Amniotic epithelial cell (primary cell): ENCODE results near the gene ZNF428.
"Not testable (repeated sequence)": the region's sequence is repeated elsewhere in the genome, so short reads cannot be mapped to it uniquely, and the experiment has no call there.

Source experiments
- DNase-seq: peaks from one replicate; pipeline ENCODE4 v3.0.0-alpha.2; 2010; ENCODE audit warnings: low read depth

ZNF428 gene

DNA sequence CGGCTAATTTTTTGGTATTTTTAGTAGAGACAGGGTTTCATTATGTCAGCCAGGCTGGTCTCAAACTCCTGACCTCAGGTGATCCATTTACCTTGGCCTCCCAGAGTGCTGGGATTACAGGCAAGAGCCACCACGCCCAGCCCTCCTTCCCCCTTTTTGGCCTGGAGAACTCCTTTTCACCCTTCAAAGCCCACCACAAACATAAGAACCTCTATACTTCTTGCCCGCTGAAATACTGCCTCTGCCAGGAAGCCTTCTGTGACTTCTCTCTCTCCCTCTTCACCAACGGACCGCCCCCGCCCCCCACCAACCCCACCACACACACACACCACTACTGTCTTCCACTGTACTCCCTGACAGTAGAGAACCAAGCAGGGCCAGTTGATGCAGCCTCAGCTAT lies 2.5 kb downstream of the ZNF428 start:
- DNase-seq, result no peak

DNA sequence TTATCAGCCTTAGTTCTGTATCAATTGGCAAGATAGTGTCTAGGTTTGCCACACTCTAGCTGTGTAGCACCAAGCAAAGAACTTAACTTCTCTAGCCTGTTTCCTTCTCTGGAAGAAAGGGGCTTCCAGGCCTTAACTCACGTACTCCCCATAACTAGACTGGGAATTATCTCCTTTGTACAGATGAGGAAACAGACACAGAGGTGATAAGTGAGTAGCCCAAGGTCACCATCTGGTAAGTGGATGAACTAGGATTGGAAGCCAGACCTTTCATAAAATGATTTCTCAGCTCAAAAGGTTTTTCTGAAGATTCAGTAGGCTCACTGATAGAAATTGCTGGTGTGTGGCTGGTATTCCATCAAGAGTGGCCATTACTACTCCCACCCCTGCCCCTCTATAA lies 3.1 kb downstream of the ZNF428 start:
- no peak for DNase-seq

DNA sequence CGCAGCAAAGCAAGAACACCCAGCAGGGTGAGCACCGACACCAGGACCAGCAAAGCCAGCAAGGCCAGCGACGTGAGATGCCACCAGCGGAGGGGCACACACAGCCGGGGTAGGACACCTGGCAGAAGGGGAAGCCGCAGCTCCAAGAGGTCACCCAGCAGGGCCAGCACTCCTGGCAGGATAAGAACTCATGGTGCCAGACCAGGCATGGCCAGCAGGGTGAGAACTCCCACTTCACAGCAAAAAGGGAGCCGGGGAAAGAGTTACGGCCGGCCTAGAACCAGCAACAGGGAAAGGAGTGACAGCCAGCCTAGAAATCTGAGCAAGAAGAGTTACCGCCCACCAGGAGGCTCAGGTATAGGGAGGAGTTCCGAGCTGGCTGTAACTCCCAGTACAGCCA lies 7.1 kb downstream of the ZNF428 start:
- DNase-seq, result no peak

DNA sequence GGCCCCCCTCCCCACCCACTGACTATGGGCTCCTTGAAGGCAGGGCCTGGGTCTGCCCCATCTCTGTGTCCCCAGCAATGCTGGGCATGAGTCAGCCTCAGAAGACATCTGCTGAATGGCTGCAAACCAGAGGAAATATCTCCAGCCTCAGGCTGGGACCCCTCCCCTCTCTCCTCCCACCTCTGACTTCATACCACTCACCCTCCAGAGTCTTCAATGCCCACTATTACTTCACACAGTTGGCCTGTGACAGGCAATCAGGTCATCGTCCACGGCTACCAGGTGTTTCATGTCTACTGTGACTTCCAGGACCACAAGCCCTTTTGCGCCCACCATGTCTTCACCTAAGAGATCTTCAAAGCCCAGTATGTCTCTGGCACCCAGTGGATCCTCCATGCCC lies 7.6 kb downstream of the ZNF428 start, which contains the start of gene SRRM5:
TSS of gene SRRM5 (plus strand) at position 301 of the 400 bp plus-strand sequence. CDS start at position 335, 34 bp downstream.
- no peak for DNase-seq

DNA sequence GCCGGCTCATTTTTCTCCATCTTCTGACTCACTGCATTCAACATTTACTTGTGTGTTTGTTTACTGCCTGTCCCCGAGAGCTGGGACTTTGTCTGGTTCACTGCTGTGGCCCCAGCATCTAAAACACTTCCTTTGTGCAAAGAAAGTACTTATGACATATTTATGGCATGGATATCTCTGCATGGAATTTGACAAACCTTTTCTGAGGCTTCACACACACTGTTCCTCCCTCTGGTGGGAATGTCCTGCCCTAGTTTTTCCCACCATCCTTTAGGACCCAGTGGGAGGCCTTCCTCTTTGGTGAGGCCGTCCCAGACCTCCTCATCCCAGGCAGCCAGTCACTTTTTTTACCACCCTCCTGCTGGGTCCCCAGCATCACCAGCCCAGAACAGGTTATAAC lies 8.9 kb downstream of the ZNF428 start:
- peak; percentile 56 for DNase-seq

DNA sequence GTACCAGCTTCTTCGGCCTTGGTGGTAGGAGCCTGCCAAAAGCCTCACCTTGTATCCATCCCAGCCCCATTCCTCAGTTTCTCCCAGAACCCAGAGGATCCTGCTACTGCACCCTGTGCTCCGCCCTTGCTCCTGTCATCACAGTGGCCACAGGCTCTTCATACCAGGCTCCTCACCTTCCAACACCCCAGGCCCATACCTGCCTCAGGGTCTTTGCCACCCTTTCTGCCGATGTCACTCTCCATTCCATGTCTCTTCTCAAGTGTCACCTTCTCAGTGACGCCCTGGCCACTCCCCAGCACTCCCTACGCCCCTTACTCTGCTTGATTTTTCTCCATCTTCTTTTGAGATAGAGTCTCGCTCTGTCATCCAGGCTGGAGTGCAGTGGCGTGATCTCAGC lies 9.6 kb downstream of the ZNF428 start:
- DNase-seq, result no peak

DNA sequence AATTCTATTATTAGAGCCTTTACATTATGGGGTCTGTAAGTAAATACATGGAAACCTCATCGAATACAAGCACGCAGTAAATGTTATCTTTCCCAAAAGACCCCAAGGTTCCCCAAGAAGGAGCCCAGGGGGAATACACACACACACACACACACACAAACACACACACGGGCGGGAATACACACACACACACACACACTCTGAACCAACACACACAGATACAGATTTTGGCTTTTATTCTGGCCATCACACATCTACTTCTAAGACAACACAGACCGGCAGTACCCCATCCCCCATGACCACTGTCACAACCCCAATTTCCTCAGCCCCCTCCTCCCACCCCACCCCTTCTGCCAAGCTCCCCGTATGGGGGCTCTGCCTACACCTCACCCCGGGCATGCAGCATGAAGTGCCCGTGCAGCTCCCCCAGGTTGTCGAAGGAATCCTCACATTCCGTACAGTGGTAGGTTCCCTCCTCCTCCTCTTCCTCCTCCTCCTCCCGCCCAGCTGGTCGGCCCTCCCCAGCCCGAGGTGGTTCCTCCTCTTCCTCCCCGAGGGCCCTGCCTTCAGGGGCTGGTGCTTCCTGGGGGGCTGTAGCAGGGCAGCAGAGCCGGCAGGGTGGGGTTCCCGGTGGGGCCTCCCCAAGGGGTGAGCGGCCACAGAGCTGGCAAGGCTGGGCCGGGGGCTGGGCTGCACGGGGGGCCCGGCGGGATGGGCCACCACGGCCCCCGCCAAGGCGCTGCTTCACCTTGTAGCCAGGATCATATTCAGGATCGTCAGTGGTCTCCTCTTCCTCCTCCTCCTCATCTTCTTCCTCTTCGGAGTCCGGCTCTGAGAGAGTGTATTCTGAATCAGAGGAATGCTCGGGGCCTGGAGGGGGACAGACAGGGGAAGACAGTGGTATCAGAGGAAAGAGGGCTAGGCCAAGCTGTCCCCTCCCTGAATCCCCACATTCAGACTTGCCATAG lies 11.9 kb downstream of the ZNF428 start:
- no peak for DNase-seq

DNA sequence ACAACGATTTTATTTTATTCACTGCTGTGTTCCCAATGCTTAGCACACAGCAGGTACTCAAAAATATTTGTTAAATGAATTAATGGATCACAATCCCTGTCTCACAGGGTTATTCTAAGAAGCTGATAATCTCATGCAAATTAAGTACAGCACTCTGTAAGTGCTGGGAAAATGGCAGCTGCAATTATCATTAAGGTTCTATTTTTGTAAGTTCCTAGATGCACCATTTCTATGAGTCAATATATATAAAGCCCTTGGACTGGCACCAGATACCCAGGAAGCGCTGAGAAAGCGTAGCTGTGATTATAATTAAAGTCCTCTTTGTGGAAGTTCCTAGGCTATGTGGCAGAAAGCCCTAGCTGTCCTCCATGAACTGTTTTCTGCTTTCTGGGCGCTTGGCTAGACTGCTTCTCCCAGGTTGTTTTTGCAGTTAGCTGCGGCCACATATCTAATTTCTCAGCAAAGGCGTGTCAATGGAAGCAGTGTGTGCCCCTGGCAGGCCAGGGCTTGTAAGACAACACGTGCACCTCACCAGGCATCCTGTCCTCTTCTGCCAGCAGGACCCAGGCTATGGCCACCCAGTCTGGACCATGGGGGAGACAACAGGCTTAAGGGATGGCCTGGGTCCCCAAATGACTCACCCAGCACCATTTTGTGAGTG lies 12.7 kb downstream of the ZNF428 start:
- no peak for DNase-seq

DNA sequence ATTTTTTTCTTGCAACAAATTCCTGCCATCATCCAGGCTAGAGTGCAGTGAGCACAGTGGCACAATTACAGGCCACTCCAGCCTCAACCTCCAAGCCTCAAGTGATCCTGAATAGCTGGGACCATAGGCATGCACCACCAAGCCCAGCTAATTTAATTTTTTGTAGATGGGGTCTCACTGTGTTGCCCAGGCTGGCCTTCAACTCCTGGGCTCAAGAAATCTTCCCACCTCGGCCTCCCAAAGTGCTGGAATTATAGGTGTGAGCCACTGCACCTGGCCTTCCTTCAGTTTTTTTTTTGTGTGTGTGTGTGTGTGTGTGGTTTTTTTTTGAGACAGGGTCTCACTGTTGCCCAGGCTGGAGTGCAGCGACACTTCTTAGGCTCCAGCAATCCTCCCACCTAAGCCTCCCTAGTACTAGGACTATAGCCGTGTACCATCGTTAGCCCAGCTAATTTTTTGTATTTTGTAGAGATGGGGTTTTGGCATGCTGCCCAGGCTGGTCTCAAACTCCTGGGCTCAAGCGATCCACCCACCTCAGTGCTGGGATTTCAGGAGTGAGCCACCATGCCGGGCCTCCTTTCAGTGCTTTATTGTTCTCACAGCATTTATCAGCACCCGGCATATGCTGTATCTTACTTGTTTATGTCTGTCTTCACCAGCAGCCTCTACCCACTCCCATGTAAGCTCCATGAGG lies 13.4 kb downstream of the ZNF428 start:
- DNase-seq, result no peak

DNA sequence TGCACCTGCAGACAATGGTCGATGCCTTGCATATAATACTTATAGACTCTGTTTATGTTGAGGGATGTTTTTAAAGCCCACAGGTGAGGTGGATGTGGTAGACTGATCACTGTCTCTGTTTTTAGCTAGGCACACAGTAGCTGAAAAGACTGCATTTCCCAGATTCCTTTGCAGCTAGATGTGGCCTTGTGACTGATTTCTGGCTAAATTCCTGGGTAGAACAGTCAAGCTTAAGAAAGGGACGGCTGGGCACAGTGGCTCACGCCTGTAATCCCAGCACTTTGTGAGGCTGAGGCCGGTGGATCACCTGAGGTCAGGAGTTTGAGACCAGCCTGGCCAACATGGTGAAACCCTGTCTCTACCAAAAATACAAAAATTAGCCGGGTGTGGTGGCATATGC lies 19.1 kb downstream of the ZNF428 start:
- DNase-seq, result not testable (repeated sequence)

DNA sequence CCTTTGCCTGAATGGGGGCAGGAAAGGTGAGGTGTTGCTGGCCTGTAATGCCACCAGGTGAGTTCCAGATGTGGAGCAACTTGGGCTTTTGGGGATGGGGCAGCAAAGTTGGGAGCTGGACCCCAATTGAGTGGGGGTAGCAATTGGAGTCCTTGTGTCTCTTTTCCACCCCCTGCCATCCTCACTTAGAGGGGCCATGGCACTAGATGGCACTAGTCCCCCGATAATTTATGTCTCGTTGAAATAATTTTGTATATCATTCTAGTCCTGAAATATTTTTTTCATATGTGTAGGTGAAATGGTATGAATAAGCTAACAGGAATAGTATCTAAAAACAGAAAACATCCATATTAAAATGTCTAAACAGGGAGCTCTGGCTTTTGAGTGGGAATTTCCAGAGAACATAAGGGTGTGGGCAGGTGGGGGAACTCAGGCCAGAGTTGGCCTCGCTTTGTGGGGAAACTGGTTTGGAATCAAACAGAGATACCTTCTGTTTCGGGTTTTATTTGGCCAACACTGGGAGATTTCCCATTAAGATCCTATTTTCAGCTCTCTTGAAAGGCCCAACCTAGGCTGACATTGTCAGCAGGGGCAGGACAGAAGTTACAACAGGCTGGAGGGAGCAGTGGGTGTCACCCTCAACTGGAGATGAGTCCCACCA lies 19.7 kb downstream of the ZNF428 start:
- no peak for DNase-seq

DNA sequence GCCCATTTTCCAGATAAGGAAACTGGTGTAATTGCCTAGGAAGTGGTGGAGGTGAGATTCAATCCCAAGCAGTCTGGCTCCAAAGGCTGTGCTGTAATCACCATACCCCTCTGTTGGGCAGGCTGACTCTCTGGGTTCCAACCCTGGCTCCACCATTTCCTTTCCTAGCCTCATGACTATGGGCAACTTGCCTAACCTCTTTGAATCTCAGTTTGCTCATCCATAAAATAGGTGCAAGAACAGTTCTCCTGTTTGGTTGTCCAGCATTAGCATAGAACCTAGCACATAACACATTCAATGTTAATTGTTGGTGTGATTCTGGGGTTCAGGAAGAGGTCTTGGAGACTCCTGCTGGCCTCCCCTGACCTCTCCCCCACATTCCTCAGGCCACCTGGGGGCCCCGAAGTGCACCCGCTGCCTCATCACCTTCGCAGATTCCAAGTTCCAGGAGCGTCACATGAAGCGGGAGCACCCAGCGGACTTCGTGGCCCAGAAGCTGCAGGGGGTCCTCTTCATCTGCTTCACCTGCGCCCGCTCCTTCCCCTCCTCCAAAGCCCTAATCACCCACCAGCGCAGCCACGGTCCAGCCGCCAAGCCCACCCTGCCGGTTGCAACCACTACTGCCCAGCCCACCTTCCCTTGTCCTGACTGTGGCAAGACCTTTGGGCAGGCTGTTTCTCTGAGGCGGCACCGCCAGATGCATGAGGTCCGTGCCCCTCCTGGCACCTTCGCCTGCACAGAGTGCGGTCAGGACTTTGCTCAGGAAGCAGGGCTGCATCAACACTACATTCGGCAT lies 20.8 kb downstream of the ZNF428 start:
- DNase-seq, result no peak

DNA sequence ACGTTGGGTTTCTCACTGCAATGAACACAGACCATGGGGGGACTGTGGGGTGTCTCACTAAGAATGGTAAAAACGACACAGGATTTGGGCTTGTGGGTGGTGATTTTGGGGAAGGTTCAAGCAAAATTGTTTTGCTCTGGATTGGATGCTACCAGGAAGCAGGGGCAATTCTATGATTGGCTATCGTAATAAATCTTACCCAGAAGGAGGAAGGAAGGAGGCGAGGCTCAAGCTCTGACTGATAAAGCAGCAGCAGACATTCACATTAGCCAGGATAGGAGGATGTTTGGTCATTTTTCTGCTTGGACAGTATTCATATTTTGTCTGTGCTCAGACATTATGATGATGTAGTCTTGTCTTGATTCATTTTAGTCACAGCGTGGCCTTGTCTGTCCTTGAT lies 21.6 kb downstream of the ZNF428 start:
- DNase-seq, result no peak

DNA sequence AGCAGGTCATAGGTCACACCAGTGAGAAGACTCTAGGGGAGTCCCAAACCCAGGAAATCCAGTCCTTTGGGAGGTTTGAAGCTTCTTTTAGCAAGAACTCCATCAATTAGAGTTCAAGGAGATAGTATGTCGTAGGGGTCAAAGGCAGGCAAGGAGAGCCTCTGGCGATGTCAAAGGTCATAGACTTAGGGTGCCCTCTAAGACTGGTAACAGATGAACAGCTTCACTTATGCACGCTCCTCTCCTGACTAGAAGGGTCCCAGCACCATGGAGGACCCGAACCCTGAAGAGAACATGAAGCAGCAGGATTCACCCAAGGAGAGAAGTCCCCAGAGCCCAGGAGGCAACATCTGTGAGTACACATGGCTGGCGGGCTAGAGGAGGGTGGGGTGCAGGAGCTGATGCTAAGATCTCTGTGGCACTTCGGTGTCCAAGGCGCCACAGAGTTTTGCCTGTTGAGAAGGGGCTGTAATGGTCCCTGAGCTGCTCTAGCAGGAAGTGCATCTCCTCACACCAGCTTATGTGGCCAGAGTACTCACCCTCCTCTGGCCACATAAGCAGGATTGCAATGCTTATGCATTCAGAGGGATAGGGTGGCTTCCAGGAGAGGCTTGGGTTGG lies 22.5 kb downstream of the ZNF428 start:
- DNase-seq, result no peak

DNA sequence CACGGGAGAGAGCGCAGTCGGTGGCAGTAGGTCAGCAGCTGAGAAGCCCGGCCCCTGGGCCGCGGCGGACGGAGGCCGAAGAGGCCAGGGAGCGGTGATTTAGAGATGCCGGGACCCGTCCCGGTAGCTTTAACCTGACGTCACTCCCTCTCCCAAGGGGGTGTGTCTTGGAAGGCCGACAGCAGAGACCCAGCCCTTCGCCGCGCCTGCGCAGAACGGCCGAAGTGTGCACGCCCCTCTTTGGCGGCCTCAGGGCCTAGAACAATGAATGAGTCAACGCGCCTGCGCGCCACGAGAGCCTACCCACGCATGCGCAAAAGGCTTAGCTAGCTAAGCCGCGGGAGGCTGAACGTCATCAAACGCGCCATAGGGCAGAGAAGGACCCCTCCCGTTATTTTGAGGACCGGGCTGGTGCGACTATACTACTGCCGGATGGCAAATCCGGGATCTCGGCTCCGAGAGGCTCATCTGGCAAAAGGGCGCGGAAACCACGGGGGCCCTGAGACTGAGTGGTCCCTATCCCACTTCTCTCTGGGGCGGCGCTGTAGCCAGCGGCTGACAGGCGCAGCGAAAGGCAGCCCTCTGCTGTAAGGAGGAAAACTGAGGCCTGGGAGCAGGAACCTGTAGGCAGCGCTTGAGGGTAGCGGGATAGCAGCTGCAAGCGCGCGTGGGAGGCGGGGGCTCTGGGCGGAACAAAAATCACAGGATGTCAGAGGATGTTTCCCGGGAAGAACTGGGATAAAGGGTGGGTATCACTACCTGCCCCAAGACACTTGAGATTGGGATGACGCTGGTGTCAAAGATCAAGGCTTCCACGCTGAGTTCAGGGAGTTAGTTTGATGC lies 23.2 kb downstream of the ZNF428 start, which contains the start of the genes IRGQ and ZNF576:
TSS of gene IRGQ (minus strand) at position 136 of the 843 bp plus-strand sequence. CDS start 796 bp downstream, outside the sequence.
TSS of gene ZNF576 (plus strand) at position 597 of the 843 bp plus-strand sequence. CDS start 514 bp downstream, outside the sequence.
- DNase-seq, result peak; percentile 98

DNA sequence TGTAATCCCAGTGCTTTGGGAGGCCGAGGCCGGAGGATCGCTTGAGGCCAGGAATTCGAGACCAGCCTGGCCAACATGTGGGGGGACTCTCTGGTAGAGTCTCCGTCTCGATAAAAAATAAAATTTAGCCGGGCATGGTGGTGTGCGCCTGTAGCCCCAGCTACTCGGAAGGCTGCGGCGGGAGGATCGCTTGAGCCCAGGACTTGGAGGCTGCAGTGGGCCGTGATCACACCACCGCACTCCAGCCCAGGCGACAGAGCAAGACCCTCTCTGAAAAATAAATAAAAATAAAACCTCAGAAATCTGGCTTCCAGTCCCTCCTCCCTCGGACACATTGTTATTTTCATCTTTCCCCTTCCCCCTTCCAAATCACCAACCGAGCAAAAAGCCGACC lies 23.8 kb downstream of the ZNF428 start:
- DNase-seq, result no peak

DNA sequence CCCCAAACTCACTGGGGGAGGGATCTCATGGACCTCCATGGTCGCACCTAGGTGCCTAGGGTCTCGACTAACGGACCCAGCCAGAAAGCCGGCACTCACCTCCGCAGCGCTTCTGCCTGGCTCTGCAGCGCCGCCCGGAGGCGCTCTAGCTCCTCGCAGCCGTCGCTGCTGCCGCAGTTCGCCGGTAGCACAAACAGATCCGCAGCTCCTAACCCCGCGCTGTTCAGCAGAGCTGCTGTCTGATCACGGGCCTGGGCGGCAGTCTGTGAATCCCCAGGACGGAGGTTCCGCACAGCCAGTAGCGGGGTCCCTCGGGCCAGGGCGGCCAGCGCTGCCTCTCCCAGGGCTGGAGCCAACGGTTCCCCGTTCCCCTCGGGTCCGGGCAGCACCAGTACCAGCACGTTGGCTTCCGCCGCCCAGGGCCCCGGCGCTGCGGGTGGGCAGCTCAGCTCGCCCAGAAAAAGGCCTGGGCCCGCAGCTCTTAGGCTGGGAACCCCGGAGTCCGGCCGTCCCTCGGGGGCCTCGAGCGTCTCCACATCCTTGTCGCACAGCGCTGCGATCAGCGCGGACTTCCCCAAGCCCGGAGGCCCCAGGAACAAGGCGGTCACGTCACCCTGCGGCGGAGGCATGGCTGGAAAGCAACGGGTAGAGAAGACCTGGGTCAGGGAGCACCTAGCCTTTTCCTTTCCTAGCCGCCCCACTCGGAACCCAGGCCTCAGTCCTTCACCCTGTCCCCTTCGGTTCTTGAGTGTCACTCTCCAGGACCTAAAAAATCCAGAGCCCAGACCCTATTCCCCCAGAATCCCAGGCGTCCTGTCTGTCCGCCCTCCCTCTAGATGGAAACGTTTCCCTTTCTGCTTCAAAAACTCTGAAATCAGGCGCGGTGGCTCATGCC lies 24.5 kb downstream of the ZNF428 start:
- DNase-seq, result peak; percentile 64

DNA sequence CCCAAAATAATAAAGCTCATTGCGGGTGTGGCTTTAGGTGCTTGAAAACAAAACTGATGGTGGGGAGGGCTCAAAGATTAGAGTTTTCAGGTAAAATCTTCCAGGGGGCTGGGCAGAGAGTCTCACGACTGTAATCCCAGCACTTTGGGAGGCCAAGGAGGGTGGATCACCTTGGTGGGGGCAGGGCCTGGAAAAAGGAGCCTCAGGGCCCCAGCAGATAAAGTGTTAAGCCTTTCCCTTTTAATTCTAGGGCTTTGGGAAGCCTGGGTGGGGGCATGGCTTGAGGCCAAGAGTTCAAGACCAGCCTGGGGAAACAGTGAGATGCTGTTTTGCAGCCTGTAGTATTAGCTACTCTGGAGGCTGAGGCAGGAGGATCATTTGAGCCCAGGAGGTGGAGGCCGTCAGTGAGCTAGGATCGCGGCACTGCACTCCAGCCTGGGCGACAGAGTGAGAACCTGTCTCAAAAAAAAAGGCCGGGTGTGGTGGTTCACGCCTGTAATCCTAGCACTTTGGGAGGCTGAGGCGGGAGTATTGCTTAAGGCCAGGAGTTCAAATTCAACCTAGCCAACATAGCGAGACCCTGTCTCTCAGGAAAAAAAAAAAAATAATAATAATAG lies 25.2 kb downstream of the ZNF428 start:
- DNase-seq, result no peak
